Stimulated activated effector memory CD8-positive, alpha-beta T cell treated with anti-CD3 and anti-CD28 coated beads, Interleukin-12 subunit alpha, Interleukin-12 subunit beta, amount 100 ng/mL, for 72 hours (primary cell): ENCODE data around the gene DAB2.

Experiments
- ATAC-seq: fragments of 150-1000 bp; cut with Tn5 transposase; 2 replicates; pipeline ENCODE4 v1.10.0; 2021
- DNase-seq, 2 donors: peaks; one replicate each; pipeline ENCODE4 v3.0.0; 2021 to 2022; ENCODE audit warnings: low spot score in 2 of 2
- H3K27ac Mint-ChIP-seq: one replicate; pipeline ENCODE4 v1.8.0; 2022; ENCODE audit warnings: mild to moderate bottlenecking, mixed read lengths
- H3K36me3 Mint-ChIP-seq: one replicate; pipeline ENCODE4 v1.8.0; 2022; ENCODE audit warnings: mild to moderate bottlenecking, mixed read lengths
- H3K4me1 Mint-ChIP-seq: one replicate; pipeline ENCODE4 v1.8.0; 2022; ENCODE audit warnings: mixed read lengths
- H3K4me3 Mint-ChIP-seq: one replicate; pipeline ENCODE4 v1.8.0; 2022; ENCODE audit warnings: mild to moderate bottlenecking, mixed read lengths
- H3K9me3 Mint-ChIP-seq: one replicate; pipeline ENCODE4 v1.8.0; 2022; ENCODE audit warnings: mixed read lengths

DAB2 gene

GRCh38 chr5:39453606-39454005 is 28.8 kb upstream of the DAB2 start:
- ATAC-seq (no peak), DNase-seq (no peak)
- Mint-ChIP-seq H3K9me3 (no peaks in the 10 kb centered on the region), H3K4me3 (no peak overlapping the region), H3K36me3 (no peaks in the 10 kb centered on the region), H3K27ac (no peak overlapping the region), H3K4me1 (no peaks in the 10 kb centered on the region)

- no peaks in the 10 kb centered on the region for H3K9me3 Mint-ChIP-seq
- no peaks in the 10 kb centered on the region for H3K4me1 Mint-ChIP-seq
- H3K27ac Mint-ChIP-seq: no peak overlapping the region
- DNase-seq (no peak), ATAC-seq (no peak)
- H3K36me3 Mint-ChIP-seq: no peaks in the 10 kb centered on the region
- H3K4me3 Mint-ChIP-seq: no peak overlapping the region
Measured at GRCh38 chr5:39452846-39453245, 28.1 kb upstream of the DAB2 start.

GRCh38 chr5:39451276-39451941 is 26.6 kb upstream of the DAB2 start:
- no peak for DNase-seq
- Mint-ChIP-seq H3K9me3 (no peaks in the 10 kb centered on the region), H3K36me3 (no peaks in the 10 kb centered on the region), H3K27ac (no peak overlapping the region), H3K4me1 (peaks cover 6% of the 10 kb centered on the region), H3K4me3 (no peak overlapping the region)
- no peak for ATAC-seq

GRCh38 chr5:39450487-39450886 is 25.7 kb upstream of the DAB2 start:
- Mint-ChIP-seq H3K4me1 (peaks cover 11% of the 10 kb centered on the region), H3K36me3 (no peaks in the 10 kb centered on the region)
- ATAC-seq: no peak

GRCh38 chr5:39449591-39449990 is 24.8 kb upstream of the DAB2 start:
- H3K27ac Mint-ChIP-seq: no peak overlapping the region
- DNase-seq (no peak), ATAC-seq (no peak)
- peaks cover 11% of the 10 kb centered on the region for H3K4me1 Mint-ChIP-seq
- no peak overlapping the region for H3K4me3 Mint-ChIP-seq
- H3K36me3 Mint-ChIP-seq: no peaks in the 10 kb centered on the region
- H3K9me3 Mint-ChIP-seq: no peaks in the 10 kb centered on the region

More at GRCh38 chr5:39450487-39450886, 25.7 kb upstream of the DAB2 start:
- Mint-ChIP-seq H3K27ac (no peak overlapping the region), H3K9me3 (no peaks in the 10 kb centered on the region), H3K4me3 (no peak overlapping the region)
- no peak for DNase-seq

DNA sequence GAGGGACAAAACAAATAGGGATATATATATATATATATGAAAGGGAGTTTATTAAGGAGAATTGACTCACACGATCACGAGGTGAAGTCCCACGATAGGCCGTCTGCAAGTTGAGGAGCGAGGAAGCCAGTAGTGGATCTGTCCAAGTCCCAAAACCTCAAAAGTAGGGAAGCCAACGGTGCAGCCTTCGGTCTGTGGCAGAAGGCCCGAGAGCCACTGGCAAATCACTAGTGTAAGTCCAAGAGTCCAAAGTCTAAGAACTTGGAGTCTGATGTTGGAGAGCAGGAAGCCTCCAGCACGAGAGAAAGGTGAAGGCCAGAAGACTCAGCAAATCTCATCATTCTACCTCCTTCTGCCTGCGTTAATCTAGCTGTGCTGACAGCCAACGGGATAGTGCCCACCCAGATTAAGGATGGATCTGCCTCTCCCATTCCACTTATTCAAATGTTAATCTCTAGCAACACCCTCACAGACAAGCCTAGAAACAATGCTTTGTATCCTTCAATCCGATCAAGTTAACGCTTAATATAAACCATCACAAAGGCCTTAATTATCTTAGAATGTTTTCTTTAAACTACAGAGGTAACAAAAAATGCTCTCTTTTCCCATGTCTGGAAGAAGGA is 23.8 kb upstream of the DAB2 start:
- Mint-ChIP-seq H3K9me3 (no peaks in the 10 kb centered on the region), H3K27ac (no peak overlapping the region), H3K4me1 (peaks cover 11% of the 10 kb centered on the region), H3K4me3 (no peak overlapping the region), H3K36me3 (no peaks in the 10 kb centered on the region)
- DNase-seq (no peak), ATAC-seq (no peak)

GRCh38 chr5:39447968-39448367 is 23.2 kb upstream of the DAB2 start:
- no peak overlapping the region for H3K4me3 Mint-ChIP-seq
- ATAC-seq (no peak), DNase-seq (no peak)
- peaks cover 11% of the 10 kb centered on the region for H3K4me1 Mint-ChIP-seq
- no peaks in the 10 kb centered on the region for H3K9me3 Mint-ChIP-seq
- no peaks in the 10 kb centered on the region for H3K36me3 Mint-ChIP-seq
- no peak overlapping the region for H3K27ac Mint-ChIP-seq

DNA sequence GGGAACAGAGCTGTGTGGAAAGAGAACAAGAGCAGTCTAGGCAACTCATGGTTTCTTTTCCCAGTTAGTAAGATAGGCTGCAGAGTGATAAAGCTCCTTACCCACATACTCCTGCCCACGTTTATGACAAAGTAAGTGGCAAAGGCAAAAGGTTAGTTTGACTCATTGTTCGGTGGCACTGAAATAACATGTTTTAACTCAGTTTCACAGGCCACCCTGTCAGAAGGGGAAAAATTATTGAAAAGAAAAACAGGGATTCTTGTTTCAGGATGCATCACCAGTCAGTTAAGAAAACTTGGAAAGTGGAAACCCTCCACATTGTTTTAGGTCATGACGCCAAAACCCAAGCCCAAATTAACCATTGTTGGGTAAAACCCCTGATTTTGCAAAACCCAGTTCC is 22.3 kb upstream of the DAB2 start:
- DNase-seq (no peak), ATAC-seq (peak; percentile 93)
- Mint-ChIP-seq H3K9me3 (no peaks in the 10 kb centered on the region), H3K4me1 (peaks cover 11% of the 10 kb centered on the region), H3K27ac (no peak overlapping the region), H3K4me3 (no peak overlapping the region), H3K36me3 (no peaks in the 10 kb centered on the region)

- Mint-ChIP-seq H3K4me3 (no peak overlapping the region), H3K27ac (no peak overlapping the region), H3K4me1 (peaks cover 11% of the 10 kb centered on the region), H3K36me3 (no peaks in the 10 kb centered on the region), H3K9me3 (no peaks in the 10 kb centered on the region)
- ATAC-seq (peak; percentile 58), DNase-seq (no peak)
Measured at GRCh38 chr5:39446231-39446630, 21.5 kb upstream of the DAB2 start.

DNA sequence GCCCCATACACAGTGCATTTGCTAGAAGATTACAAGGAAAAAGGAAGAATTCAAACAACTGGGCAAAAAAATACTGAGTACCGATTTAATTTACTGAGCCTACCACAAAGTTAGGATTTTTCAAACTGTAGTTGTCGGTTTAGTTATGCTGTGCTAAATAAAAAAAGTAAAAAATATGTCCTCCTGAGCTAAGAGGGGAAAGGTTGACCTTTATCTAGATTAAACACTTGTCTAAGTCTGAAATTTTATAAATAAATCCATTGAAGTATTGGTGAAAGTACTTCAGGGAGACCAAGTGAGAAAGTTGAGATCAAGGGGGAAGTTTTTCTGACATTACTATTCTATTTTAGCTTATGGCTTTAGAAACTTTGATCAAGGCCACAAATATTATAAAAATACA is 19.1 kb upstream of the DAB2 start:
- DNase-seq (no peak), ATAC-seq (no peak)
- Mint-ChIP-seq H3K36me3 (no peaks in the 10 kb centered on the region), H3K4me3 (no peak overlapping the region), H3K27ac (no peak overlapping the region), H3K9me3 (no peaks in the 10 kb centered on the region), H3K4me1 (peaks cover 11% of the 10 kb centered on the region)

DNA sequence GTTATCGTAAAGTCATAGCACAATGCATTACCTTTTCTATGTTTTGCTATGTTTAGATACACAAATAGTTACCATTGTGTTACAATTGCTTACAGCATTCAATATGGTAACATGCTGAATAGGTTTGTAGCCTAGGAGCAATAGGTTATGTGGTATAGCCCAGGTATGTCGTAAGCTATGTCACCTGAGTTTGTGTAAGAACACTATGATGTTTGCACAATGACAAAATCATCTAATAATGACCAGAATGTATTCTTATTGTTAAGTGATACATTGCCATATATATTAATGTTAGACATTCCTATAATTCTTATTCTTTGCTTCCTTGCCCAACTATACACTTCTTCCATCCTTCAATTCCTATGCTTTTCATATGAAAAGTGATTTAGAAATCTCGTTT is 18.2 kb upstream of the DAB2 start:
- Mint-ChIP-seq H3K36me3 (no peaks in the 10 kb centered on the region), H3K9me3 (no peaks in the 10 kb centered on the region), H3K4me1 (peaks cover 11% of the 10 kb centered on the region), H3K27ac (no peak overlapping the region), H3K4me3 (no peak overlapping the region)
- ATAC-seq (no peak), DNase-seq (no peak)

GRCh38 chr5:39441838-39442237 is 17.1 kb upstream of the DAB2 start:
- DNase-seq (no peak), ATAC-seq (no peak)
- Mint-ChIP-seq H3K27ac (no peak overlapping the region), H3K4me3 (no peak overlapping the region), H3K4me1 (peaks cover 8% of the 10 kb centered on the region), H3K9me3 (no peaks in the 10 kb centered on the region), H3K36me3 (no peaks in the 10 kb centered on the region)

GRCh38 chr5:39440958-39441624 is 16.3 kb upstream of the DAB2 start:
- Mint-ChIP-seq H3K36me3 (no peaks in the 10 kb centered on the region), H3K9me3 (no peaks in the 10 kb centered on the region), H3K4me3 (no peak overlapping the region), H3K4me1 (peaks cover 2% of the 10 kb centered on the region), H3K27ac (no peak overlapping the region)
- ATAC-seq (no peak), DNase-seq (no peak)

DNA sequence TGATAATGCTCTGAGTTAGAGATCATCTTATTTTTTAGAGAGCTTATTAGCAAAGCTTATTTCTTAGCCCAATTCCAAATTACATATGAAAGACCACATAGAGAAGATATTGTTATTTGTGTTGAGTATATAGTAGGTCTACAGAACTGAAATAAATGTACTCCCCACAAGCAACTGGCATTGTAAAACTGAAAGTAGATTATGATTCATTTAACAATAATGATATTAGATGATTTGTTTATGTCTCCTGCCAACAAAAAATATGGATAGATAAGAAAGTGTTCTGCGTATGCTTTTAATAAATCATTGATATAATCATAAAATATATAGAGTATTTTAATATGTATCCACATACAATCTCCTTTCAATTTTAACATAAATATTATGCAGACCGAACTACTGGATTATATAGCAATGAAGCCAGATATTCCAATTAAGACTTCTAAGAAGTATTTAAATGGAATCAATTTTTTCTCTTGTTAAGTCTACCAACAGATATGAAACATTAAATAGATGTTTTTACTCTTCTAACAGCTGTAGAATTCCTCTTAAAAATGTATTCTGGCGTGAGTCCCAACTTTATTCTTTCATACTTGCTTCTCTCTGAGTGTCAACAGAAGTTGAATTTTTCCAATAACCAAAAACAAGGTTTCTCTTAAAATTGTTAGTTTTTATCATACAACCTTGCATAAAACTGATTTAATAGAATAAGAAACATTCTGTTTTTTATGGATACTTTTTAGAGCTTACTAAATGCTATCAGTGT is 15.6 kb upstream of the DAB2 start:
- DNase-seq: no peak
- ATAC-seq: no peak
- Mint-ChIP-seq H3K9me3 (no peaks in the 10 kb centered on the region), H3K4me3 (no peak overlapping the region), H3K4me1 (no peaks in the 10 kb centered on the region), H3K36me3 (no peaks in the 10 kb centered on the region), H3K27ac (no peak overlapping the region)

DNA sequence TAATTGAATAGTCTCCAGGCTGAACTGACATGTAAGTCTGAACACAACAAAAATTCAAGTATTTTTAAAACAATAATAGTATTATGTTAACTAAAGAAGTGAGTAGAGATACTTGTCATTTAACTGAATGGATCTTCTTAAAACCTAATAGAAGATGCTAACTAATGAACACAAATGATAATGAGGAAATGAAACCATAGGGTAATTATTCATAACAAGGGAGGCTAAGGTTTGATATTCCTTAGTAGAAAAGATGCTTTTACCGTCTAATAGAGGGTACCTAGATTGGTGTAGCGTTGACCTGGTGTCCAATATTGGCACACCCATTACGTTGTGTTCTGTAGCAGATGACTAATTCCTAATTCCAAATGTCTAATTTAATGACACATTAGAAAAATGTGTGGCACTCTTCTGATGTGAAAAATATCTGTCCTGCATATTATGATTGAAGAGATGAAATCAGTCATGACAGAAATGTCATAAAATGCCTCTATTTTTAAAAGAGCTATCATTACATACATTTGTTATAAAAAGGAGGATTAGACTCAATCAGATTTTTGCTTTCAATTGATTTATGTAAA is 14.9 kb upstream of the DAB2 start:
- Mint-ChIP-seq H3K9me3 (no peaks in the 10 kb centered on the region), H3K4me1 (no peaks in the 10 kb centered on the region), H3K4me3 (no peak overlapping the region), H3K36me3 (no peaks in the 10 kb centered on the region), H3K27ac (no peak overlapping the region)
- ATAC-seq: no peak
- no peak for DNase-seq
